PFSK-1 (cell line): ENCODE measurements around the gene STYK1.

Experiments used
- FOXP2 ChIP-seq: optimal IDR thresholded peaks from 2 replicates; pipeline ENCODE3; 2011; ENCODE audit warnings: borderline replicate concordance, control low read depth, inconsistent platforms; ENCODE audit not compliant: insufficient read depth; ENCODE audit errors: extremely low read length, extremely low read depth
- POLR2AphosphoS5 ChIP-seq: IDR thresholded peaks from 2 replicates; pipeline ENCODE4 v1.6.1; 2012; ENCODE audit warnings: low read depth, mild to moderate bottlenecking, control low read depth, low read length, moderate library complexity
- SIN3A ChIP-seq: IDR thresholded peaks from 2 replicates; pipeline ENCODE4 v1.6.1; 2012; ENCODE audit warnings: mild to moderate bottlenecking, low read length, moderate library complexity, borderline replicate concordance; ENCODE audit not compliant: insufficient read depth
- TAF1 ChIP-seq: IDR thresholded peaks from 2 replicates; pipeline ENCODE4 v1.6.1; 2012; ENCODE audit warnings: low read length, control low read depth, borderline replicate concordance; ENCODE audit not compliant: insufficient read depth
- TF ChIP-seq, protein P1 (sequence below), 2 experiments: IDR thresholded peaks; 2 replicates each; pipeline versions ENCODE4 v1.6.1 to v1.8.0; 2011 to 2012; ENCODE audit warnings: low read depth in 2 of 2, low read length in 2 of 2, control low read depth in 1 of 2, inconsistent platforms in 1 of 2, mild to moderate bottlenecking in 1 of 2, moderate library complexity in 1 of 2; ENCODE audit not compliant: insufficient read depth in 1 of 2

Gene STYK1

DNA sequence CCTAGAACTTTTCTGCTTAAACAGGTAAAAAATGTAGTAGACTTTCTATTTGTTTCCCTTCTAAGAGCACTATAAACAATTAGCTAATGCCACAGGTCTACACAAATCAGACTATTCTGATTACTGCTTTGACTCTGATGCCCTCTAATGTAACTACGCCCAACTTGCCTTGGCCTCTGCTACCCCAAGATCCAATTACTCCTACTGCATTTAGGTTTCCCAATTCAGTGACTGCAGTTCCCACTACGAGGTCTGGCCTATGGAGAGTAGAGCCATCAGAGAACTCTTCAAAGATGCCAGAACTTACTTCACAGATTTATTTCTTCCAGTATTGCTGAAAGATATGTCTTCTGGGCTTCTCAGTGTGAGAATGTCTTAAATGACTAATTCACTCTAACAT is 15.3 kb upstream of the STYK1 start:
- TF ChIP-seq FOXP2 (no peak), POLR2AphosphoS5 (no peak)

DNA sequence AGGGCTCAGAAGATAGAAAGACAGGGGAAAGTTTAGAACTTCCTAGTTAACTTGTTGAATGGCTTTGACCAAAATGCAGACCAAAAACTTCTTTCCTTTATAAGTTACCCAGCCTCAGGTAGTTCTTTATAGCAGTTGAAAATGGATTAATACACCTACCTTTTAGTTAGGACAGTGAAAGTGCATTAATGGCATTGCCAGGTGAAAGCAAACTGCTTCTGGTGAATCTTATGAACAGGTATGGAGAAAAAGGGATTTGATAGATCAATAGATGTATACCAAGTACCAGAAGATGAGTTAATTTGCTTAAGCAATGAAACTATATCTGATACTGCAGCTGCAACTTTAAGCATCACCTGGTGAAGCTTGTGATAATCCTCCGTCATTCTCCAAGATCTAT is 14.2 kb upstream of the STYK1 start:
- no peak for TF ChIP-seq SIN3A
- no peak for TF ChIP-seq FOXP2
- TF ChIP-seq, protein P1, sequence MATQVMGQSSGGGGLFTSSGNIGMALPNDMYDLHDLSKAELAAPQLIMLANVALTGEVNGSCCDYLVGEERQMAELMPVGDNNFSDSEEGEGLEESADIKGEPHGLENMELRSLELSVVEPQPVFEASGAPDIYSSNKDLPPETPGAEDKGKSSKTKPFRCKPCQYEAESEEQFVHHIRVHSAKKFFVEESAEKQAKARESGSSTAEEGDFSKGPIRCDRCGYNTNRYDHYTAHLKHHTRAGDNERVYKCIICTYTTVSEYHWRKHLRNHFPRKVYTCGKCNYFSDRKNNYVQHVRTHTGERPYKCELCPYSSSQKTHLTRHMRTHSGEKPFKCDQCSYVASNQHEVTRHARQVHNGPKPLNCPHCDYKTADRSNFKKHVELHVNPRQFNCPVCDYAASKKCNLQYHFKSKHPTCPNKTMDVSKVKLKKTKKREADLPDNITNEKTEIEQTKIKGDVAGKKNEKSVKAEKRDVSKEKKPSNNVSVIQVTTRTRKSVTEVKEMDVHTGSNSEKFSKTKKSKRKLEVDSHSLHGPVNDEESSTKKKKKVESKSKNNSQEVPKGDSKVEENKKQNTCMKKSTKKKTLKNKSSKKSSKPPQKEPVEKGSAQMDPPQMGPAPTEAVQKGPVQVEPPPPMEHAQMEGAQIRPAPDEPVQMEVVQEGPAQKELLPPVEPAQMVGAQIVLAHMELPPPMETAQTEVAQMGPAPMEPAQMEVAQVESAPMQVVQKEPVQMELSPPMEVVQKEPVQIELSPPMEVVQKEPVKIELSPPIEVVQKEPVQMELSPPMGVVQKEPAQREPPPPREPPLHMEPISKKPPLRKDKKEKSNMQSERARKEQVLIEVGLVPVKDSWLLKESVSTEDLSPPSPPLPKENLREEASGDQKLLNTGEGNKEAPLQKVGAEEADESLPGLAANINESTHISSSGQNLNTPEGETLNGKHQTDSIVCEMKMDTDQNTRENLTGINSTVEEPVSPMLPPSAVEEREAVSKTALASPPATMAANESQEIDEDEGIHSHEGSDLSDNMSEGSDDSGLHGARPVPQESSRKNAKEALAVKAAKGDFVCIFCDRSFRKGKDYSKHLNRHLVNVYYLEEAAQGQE (IDR thresholded peaks at IDR 0.05; ENCODE audit: insufficient read depth in 1 of 2, low read depth in 2 of 2, low read length in 2 of 2) = no peak
- no peak for TF ChIP-seq POLR2AphosphoS5
- TF ChIP-seq TAF1 = no peak

DNA sequence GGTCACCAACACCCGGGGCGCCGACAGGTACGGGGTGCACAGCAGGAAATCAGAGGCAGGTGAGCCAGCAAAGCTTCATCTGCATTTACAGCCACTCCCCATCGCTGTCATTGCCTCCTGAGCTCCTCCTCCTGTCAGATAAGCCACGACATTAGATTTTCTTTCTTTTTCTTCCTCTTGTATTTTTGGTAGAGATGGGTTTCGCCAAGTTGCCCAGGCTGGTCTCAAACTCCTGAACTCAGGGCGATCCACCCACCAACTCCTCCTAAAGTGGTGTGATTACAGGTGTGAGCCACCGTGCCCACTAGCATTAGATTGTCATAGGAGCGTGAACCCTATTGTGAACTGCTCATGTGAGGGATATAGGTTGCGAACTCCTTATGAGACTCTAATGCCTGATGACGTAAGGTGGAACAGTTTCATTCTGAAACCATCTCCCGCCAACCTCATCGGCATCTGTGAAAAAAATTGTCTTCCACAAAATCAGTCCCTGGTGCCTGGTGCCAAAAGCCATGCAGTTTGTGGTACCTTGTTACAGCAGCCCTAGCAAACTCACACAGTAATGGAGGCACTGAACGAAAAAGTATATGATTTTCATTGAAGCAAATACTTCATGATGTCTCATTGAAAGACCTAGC is 1.5 kb downstream of the STYK1 start:
- TF ChIP-seq, protein P1 (IDR thresholded peaks at IDR 0.05; ENCODE audit: insufficient read depth in 1 of 2, low read depth in 2 of 2, low read length in 2 of 2) = no peak
- TF ChIP-seq SIN3A (no peak), TAF1 (no peak), FOXP2 (no peak), POLR2AphosphoS5 (no peak)

DNA sequence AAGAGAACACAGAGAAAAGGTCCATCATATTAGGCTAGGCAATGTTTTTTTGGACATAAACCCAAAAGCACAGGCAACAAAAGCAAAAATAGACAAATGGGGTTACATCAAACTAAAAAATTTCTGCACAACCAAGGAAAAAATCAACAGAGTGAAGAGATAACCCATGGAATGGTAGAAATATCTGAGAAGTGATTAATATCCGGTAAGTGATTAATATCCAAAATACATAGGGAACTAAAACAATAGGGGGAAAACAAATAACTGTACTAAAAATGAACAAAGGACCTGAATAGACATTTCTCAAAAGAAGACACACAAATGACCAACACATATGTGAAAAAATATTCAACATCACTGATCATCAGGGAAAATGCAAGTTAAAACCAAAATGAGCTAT is 4.3 kb downstream of the STYK1 start:
- TF ChIP-seq FOXP2 = no peak
- TF ChIP-seq POLR2AphosphoS5 = no peak
- no peak for TF ChIP-seq TAF1
- TF ChIP-seq SIN3A = no peak
- TF ChIP-seq, protein P1 (IDR thresholded peaks at IDR 0.05; ENCODE audit: insufficient read depth in 1 of 2, low read depth in 2 of 2, low read length in 2 of 2) = no peak

DNA sequence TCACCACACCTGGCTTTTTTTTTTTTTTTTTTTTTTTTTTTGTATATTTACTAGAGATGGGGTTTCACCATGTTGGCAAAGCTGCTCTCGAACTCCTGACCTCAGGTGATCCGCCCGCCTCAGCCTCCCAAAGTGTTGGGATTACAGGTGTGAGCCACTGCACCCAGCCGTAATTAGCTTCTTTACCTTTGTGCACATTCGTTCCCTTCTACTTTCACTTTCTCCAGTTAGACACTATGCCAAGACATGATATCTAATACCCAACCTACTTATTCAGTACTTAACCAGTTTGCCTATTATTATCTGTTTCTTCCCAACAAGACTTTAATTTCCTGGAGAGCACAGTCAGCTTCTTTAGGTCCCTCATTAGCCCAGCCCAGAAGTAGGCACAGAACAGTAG is 5.3 kb downstream of the STYK1 start:
- TF ChIP-seq TAF1 (no peak), POLR2AphosphoS5 (no peak), SIN3A (no peak), FOXP2 (no peak)
- TF ChIP-seq, protein P1 (IDR thresholded peaks at IDR 0.05; ENCODE audit: insufficient read depth in 1 of 2, low read depth in 2 of 2, low read length in 2 of 2) = no peak
